K562 (cell line): ENCODE results near the gene NDUFB5. TPM values are rescaled to one million over a fixed set of nuclear protein-coding genes. Genes with fewer than 3 reads are reported as not detected.

Experiments used
- CBX1 ChIP-seq: sonication (generic); IDR thresholded peaks from 2 replicates; pipeline ENCODE4 v1.6.1; 2016; ENCODE audit warnings: antibody characterized with exemption, low read depth, mild to moderate bottlenecking
- CREM ChIP-seq: IDR thresholded peaks from 2 replicates; pipeline ENCODE4 v1.6.1; 2014; ENCODE audit warnings: antibody characterized with exemption, low read depth
- HDAC6 ChIP-seq: IDR thresholded peaks from 2 replicates; pipeline ENCODE4 v1.6.1; 2012; ENCODE audit warnings: low read depth, mild to moderate bottlenecking, control low read depth, inconsistent platforms, low read length, moderate library complexity
- HMGN3 ChIP-seq: IDR thresholded peaks from 2 replicates; pipeline ENCODE4 v1.6.1; 2011; ENCODE audit warnings: borderline replicate concordance, low read depth, mild to moderate bottlenecking, mixed read lengths, low read length; ENCODE audit not compliant: insufficient read length; ENCODE audit errors: extremely low read depth
- ILF3 ChIP-seq: fragments of 450-650 bp; IDR thresholded peaks from 2 replicates; pipeline ENCODE4 v1.6.1; 2018; ENCODE audit warnings: antibody characterized with exemption, mild to moderate bottlenecking, moderate library complexity, borderline replicate concordance
- MAZ ChIP-seq, 2 experiments: fragments of 450-650 bp in 1 of 2; sonication (generic) in 1 of 2; formaldehyde crosslinking; IDR thresholded peaks in 1 of 2; conservative IDR thresholded peaks in 1 of 2; 2 replicates each; pipeline versions ENCODE4 v1.4.0 to v1.5.0; 2020; ENCODE audit warnings: mild to moderate bottlenecking in 1 of 2, missing genetic modification reagents in 1 of 2
- MCM7 ChIP-seq, 2 experiments: fragments of 450-650 bp; IDR thresholded peaks; 2 replicates each; pipeline ENCODE4 v1.6.1; 2016 to 2018
- NR3C1 ChIP-seq: sonication (generic); formaldehyde crosslinking; IDR thresholded peaks from 2 replicates; pipeline ENCODE4 v1.8.1; 2022; ENCODE audit warnings: missing genetic modification reagents
- POLR2B ChIP-seq: fragments of 450-650 bp; IDR thresholded peaks from 2 replicates; pipeline ENCODE4 v1.6.1; 2018; ENCODE audit warnings: low read depth; ENCODE audit not compliant: partially characterized antibody
- ZNF507 ChIP-seq: conservative IDR thresholded peaks from 2 replicates; pipeline ENCODE4 v1.6.1; 2017; ENCODE audit warnings: missing genetic modification characterization, missing compliant biosample characterization
- ZNF551 ChIP-seq: fragments of 250-450 bp; sonication (Bioruptor Pico); IDR thresholded peaks from 2 replicates; pipeline ENCODE4 v1.5.0; 2021; ENCODE audit warnings: mild to moderate bottlenecking, moderate library complexity
- polyA plus RNA-seq, 8 experiments: library from polyadenylated mRNA; depleted of rRNA in 4 of 8; stranded (reverse) in 5 of 8; unstranded in 3 of 8; fragments of >200 nt; fragmentation: Nextera tagmentation in 2 of 8; fragmentation: Illumina TruSeq in 1 of 8; extraction: Ambion mirVana in 2 of 8; extraction: Trizol in 1 of 8; gene quantifications; 2 replicates each; pipeline versions ENCODE4 v1.2.1 to v1.2.3, GENCODE V29; 2011 to 2014; ENCODE audit warnings: inconsistent platforms in 1 of 8, missing spikeins in 1 of 8
- total RNA-seq, 7 experiments: library from RNA; depleted of rRNA in 6 of 7; stranded (reverse); fragments of >200 nt in 6 of 7; fragmentation: Illumina TruSeq in 2 of 7; extraction: Trizol in 2 of 7; gene quantifications; 2 replicates each; pipeline versions ENCODE4 v1.2.1 to v1.2.3, GENCODE V29; 2011 to 2021; ENCODE audit warnings: low replicate concordance in 1 of 7
- TF ChIP-seq, protein P1 (sequence below): IDR thresholded peaks from 3 replicates; pipeline ENCODE4 v1.6.1; 2011; ENCODE audit warnings: borderline replicate concordance, mild to moderate bottlenecking; ENCODE audit not compliant: insufficient read length, insufficient read depth
- TF ChIP-seq, protein P2 (sequence below): fragments of 250-450 bp; sonication (Bioruptor Pico); IDR thresholded peaks from 2 replicates; pipeline ENCODE4 v1.4.0; 2020; ENCODE audit warnings: borderline replicate concordance
- TF ChIP-seq, protein P3 (sequence below): fragments of 450-650 bp; IDR thresholded peaks from 2 replicates; pipeline ENCODE4 v1.6.1; 2016; ENCODE audit warnings: low read depth, mild to moderate bottlenecking, moderate library complexity
- TF ChIP-seq, protein P4 (sequence below): sonication (generic); formaldehyde crosslinking; IDR thresholded peaks from 2 replicates; pipeline ENCODE4 v1.4.0; 2020; ENCODE audit warnings: mild to moderate bottlenecking, missing genetic modification reagents
- TF ChIP-seq, protein P5 (sequence below): sonication (generic); formaldehyde crosslinking; IDR thresholded peaks from 2 replicates; pipeline ENCODE4 v1.8.0; 2022; ENCODE audit warnings: mild to moderate bottlenecking, missing genetic modification reagents
- TF ChIP-seq, protein P6 (sequence below): fragments of 250-450 bp; sonication (Bioruptor Pico); IDR thresholded peaks from 2 replicates; pipeline ENCODE4 v1.9.0; 2021; ENCODE audit warnings: mild to moderate bottlenecking

The NDUFB5 gene
- total and polyA plus RNA-seq, 9 of the 15 experiments (the other 6 are each of a cell fraction or from before 2014, with no cell fraction given): 128 to 466 (median 176) TPM

DNA sequence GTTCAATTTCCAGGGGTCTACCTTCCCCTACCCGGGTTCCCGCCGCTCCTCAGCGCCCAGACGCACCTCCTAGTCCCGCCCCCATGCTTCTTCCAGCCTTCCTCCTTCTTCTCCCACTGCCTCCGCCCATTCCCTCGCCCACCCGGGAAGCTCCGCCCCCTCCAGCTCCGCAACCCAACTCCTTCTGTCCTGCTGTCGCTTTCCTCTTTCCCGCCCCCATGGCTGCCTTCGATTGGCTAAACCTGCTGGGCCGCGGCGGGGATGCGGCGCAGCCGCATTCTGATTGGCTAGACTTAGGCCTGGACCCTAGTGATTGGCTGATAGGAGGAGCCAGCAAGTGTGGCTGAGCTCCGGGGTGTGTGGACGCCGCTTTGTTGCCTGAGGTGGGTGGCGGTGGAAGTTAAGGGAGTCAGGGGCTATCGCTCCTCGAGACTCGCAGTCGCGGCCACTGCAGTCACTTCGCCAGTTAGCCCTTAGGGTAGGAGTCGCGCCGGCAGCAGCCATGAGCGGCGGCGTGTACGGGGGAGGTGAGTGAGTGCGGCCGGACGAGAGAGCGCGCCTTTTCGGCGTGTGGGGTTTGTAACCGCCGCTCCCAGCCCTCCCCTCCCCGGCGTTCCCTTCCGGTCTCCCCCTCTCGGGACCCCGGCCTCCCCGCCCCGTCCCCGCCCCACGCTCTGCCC lies 41.9 kb upstream of the NDUFB5 start, which contains the start of gene ACTL6A (continued):
- TF ChIP-seq, protein P1, sequence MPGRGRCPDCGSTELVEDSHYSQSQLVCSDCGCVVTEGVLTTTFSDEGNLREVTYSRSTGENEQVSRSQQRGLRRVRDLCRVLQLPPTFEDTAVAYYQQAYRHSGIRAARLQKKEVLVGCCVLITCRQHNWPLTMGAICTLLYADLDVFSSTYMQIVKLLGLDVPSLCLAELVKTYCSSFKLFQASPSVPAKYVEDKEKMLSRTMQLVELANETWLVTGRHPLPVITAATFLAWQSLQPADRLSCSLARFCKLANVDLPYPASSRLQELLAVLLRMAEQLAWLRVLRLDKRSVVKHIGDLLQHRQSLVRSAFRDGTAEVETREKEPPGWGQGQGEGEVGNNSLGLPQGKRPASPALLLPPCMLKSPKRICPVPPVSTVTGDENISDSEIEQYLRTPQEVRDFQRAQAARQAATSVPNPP: no peak
- TF ChIP-seq ZNF551 (no peak), POLR2B (peak; percentile 93), ILF3 (no peak), CREM (peak; percentile 87), CBX1 (peak; percentile 70), MAZ (CRISPR knock-in tag; conservative IDR thresholded peaks at IDR 0.05 in 1 of 2, IDR thresholded peaks at IDR 0.05 in 1 of 2) (peak; percentile 62 to 86), NR3C1 (CRISPR knock-in tag) (no peak), MCM7 (IDR thresholded peaks at IDR 0.05) (no peak), ZNF507 (tag) (no peak), HDAC6 (no peak), HMGN3 (peak; percentile 41)
- TF ChIP-seq, protein P2, sequence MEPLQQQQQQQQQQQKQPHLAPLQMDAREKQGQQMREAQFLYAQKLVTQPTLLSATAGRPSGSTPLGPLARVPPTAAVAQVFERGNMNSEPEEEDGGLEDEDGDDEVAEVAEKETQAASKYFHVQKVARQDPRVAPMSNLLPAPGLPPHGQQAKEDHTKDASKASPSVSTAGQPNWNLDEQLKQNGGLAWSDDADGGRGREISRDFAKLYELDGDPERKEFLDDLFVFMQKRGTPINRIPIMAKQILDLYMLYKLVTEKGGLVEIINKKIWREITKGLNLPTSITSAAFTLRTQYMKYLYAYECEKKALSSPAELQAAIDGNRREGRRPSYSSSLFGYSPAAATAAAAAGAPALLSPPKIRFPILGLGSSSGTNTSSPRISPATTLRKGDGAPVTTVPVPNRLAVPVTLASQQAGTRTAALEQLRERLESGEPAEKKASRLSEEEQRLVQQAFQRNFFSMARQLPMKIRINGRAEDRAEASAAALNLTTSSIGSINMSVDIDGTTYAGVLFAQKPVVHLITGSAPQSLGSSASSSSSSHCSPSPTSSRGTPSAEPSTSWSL (CRISPR knock-in tag): no peak; the same call in 1 of the 2 replicates
- TF ChIP-seq, protein P3, sequence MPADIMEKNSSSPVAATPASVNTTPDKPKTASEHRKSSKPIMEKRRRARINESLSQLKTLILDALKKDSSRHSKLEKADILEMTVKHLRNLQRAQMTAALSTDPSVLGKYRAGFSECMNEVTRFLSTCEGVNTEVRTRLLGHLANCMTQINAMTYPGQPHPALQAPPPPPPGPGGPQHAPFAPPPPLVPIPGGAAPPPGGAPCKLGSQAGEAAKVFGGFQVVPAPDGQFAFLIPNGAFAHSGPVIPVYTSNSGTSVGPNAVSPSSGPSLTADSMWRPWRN: no peak
- TF ChIP-seq, protein P4, sequence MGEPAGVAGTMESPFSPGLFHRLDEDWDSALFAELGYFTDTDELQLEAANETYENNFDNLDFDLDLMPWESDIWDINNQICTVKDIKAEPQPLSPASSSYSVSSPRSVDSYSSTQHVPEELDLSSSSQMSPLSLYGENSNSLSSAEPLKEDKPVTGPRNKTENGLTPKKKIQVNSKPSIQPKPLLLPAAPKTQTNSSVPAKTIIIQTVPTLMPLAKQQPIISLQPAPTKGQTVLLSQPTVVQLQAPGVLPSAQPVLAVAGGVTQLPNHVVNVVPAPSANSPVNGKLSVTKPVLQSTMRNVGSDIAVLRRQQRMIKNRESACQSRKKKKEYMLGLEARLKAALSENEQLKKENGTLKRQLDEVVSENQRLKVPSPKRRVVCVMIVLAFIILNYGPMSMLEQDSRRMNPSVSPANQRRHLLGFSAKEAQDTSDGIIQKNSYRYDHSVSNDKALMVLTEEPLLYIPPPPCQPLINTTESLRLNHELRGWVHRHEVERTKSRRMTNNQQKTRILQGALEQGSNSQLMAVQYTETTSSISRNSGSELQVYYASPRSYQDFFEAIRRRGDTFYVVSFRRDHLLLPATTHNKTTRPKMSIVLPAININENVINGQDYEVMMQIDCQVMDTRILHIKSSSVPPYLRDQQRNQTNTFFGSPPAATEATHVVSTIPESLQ (CRISPR knock-in tag): no peak
- TF ChIP-seq, protein P5, sequence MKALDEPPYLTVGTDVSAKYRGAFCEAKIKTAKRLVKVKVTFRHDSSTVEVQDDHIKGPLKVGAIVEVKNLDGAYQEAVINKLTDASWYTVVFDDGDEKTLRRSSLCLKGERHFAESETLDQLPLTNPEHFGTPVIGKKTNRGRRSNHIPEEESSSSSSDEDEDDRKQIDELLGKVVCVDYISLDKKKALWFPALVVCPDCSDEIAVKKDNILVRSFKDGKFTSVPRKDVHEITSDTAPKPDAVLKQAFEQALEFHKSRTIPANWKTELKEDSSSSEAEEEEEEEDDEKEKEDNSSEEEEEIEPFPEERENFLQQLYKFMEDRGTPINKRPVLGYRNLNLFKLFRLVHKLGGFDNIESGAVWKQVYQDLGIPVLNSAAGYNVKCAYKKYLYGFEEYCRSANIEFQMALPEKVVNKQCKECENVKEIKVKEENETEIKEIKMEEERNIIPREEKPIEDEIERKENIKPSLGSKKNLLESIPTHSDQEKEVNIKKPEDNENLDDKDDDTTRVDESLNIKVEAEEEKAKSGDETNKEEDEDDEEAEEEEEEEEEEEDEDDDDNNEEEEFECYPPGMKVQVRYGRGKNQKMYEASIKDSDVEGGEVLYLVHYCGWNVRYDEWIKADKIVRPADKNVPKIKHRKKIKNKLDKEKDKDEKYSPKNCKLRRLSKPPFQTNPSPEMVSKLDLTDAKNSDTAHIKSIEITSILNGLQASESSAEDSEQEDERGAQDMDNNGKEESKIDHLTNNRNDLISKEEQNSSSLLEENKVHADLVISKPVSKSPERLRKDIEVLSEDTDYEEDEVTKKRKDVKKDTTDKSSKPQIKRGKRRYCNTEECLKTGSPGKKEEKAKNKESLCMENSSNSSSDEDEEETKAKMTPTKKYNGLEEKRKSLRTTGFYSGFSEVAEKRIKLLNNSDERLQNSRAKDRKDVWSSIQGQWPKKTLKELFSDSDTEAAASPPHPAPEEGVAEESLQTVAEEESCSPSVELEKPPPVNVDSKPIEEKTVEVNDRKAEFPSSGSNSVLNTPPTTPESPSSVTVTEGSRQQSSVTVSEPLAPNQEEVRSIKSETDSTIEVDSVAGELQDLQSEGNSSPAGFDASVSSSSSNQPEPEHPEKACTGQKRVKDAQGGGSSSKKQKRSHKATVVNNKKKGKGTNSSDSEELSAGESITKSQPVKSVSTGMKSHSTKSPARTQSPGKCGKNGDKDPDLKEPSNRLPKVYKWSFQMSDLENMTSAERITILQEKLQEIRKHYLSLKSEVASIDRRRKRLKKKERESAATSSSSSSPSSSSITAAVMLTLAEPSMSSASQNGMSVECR (CRISPR knock-in tag): 0 out of 2 replicates have a peak, but pooled peaks have one; percentile 47
- TF ChIP-seq, protein P6, sequence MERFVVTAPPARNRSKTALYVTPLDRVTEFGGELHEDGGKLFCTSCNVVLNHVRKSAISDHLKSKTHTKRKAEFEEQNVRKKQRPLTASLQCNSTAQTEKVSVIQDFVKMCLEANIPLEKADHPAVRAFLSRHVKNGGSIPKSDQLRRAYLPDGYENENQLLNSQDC (CRISPR knock-in tag): peak; percentile 49; the same call in 1 of the 2 replicates
